VCaP (cell line): ENCODE results near the gene PRKCZ.
A peak's percentile ranks its signal among the peaks of the same experiment; 100 is the strongest.

Source experiments
- H3K27ac ChIP-seq: fragments of 450-650 bp; 2 replicates; pipeline ENCODE4 v1.5.1; 2017
- CTCF ChIP-seq: fragments of 450-650 bp; conservative IDR thresholded peaks from 2 replicates; pipeline ENCODE4 v1.5.1; 2017; ENCODE audit warnings: mild to moderate bottlenecking, moderate library complexity

The PRKCZ gene

DNA sequence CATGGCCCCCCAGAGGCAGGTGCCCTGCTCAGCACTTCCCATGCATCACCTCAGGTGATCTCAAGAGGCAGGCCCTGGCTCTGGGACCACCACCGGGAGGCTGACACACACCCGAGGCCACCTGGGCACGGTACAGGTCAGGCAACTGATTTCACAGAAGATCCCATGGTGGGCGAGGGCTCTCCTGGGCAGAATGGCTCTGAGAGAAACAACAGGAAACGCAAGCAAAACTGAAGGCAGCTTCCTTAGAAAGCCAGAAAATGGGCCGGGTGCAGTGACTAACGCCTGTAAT is 166.5 kb downstream of the PRKCZ start:
- H3K27ac ChIP-seq: no peak overlapping the region
- no peak for TF ChIP-seq CTCF

- no peak for TF ChIP-seq CTCF
- no peak overlapping the region for H3K27ac ChIP-seq
Observed at GRCh38 chr1:2221271-2221670, 171.1 kb downstream of the PRKCZ start.

- TF ChIP-seq CTCF: no peak
Observed at GRCh38 chr1:2224170-2224584, 174.0 kb downstream of the PRKCZ start.

GRCh38 chr1:2224631-2225428 is 174.6 kb downstream of the PRKCZ start:
- no peak for TF ChIP-seq CTCF
- H3K27ac ChIP-seq: no peak overlapping the region

More at GRCh38 chr1:2224170-2224584, 174.0 kb downstream of the PRKCZ start:
- H3K27ac ChIP-seq: no peak overlapping the region

DNA sequence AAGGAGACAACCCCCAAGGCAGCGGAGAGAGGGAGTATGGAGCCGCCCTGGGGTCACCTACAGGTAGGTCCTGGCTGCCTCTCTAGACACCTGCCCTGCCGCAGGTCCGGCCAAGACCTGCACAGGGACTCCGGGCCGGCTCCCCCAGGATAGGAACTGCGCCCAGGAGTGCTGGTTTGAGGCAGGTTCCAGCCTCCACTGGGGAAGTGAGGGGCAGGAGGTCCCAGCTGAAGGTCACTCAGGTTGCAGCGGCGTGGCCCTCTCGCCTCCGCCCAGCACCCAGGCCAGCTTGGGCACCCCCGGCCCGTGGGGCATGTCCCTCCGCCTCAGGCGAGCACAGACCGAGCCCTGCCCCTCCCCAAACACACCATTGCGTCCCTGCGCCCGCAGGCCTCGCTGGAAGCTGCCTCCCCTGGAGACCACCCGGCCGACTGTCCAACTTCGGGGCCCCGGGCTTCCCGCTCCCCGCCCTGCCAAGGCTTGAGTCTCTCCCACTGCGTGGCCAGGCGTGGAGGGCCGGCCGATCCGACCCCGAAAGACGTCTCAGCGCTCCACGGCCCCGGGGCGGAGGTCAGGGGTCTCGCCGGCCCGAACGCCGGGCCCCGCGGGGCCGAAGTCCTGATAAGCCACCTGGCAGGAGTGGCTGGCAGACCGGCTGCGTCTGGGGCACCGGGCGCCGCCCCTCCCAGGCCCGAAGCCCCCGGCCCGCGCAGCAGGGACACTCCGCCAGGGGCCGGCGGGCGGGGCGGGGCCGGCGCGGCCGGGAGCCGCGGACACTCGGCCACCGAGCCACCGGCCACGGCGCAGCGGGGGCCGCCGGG is 176.5 kb downstream of the PRKCZ start:
- H3K27ac ChIP-seq: peak overlapping the region; percentile 99

DNA sequence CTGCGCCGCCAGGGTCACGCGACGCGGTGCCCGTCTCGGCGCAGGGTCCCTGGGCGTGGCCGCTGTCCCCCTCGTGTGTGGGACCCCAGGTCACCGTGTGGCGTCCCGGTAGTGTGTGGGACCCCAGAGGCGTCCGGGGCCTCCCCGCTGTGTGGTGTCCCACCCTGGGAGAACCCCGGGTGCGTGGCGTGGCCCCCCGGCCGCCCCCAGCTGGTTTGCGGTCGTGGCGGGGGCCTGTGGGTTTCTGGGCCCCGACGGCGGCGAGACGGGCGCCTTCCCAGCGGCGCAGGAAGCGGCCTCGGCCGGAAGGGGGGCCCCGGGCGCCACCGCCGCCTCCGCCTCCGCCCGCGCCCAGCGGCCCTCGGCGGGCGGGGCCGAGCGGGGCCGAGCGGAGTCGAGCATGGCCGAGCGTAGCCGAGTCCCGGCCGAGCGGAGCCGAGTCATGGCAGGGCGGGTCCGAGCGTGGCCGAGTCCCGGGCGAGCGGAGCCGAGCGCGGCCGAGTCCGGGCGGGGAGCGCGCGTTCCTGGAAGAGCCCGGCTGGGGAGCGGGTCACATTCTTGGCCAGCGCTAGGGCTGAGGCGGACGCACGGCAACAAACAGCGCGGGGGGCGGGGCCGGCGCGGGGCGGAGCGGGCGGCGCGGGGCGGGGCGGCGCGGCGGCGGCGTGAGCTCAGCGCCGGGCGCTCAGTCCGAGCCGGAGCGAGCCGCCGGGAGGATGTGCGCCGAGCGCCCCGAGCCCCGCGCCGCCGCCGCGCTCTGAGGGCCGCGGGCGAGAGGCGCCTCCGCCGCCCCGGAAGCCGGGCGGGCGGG is 177.3 kb downstream of the PRKCZ start:
- H3K27ac ChIP-seq: peak overlapping the region; percentile 99
- peak; percentile 11; the same call in 1 of the 2 replicates for TF ChIP-seq CTCF

More for the DNA sequence above, 176.5 kb downstream of the PRKCZ start:
- TF ChIP-seq CTCF: no peak

DNA sequence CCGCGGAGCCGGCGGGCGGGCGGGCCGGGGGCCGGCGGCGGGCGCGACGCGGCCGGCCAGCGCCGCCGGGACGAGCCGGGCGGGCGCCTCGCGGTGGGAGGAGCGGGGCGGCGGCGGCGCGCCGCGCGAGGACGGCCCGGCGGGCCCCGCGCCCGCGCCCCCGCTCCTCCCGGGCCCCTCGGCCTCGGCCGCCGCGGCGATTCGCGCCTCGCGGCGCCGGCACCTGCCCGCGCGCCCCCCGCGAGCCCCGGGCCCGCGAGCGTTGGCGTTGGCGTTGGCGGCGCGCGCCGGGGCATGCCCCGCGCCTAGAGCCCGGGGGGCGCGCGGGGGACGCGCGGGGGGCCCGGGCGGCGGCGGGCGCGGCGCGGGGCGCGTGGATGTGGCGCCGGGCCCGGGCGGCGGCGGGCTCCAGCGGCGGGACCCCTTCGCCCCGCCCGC is 178.0 kb downstream of the PRKCZ start, which contains the start of gene SKI:
SKI (plus strand) TSS at position 163 of the 438 bp plus-strand sequence. CDS start 448 bp downstream, outside the sequence.
- peak within 1 kb of the TSS; percentile 99 for H3K27ac ChIP-seq

More for the DNA sequence above, 178.0 kb downstream of the PRKCZ start, which contains the start of gene SKI:
- TF ChIP-seq CTCF: no peak
